Transverse colon (tissue), 4 donors: ENCODE measurements around the gene MADD.

ENCODE experiments used
- POLR2A ChIP-seq: fragments of 450-650 bp; IDR thresholded peaks from one replicate; pipeline ENCODE4 v1.6.1; 2016; ENCODE audit warnings: antibody characterized with exemption, mild to moderate bottlenecking, moderate library complexity
- POLR2AphosphoS5 ChIP-seq, 3 donors: sonication (generic); formaldehyde crosslinking; IDR thresholded peaks; one replicate each; pipeline ENCODE4 v1.6.1; 2016; ENCODE audit warnings: antibody characterized with exemption in 3 of 3
- TF ChIP-seq, protein P1 (sequence below), 5 experiments: fragments of 200-600 bp in 3 of 5; fragments of 450-650 bp in 2 of 5; sonication (generic) in 3 of 5; IDR thresholded peaks; 1 replicate in 2 of 5; 2 replicates in 3 of 5; pipeline ENCODE4 v1.5.1; 2016 to 2017; ENCODE audit warnings: antibody characterized with exemption in 5 of 5, inconsistent platforms in 3 of 5, mild to moderate bottlenecking in 2 of 5, moderate library complexity in 1 of 5

DNA sequence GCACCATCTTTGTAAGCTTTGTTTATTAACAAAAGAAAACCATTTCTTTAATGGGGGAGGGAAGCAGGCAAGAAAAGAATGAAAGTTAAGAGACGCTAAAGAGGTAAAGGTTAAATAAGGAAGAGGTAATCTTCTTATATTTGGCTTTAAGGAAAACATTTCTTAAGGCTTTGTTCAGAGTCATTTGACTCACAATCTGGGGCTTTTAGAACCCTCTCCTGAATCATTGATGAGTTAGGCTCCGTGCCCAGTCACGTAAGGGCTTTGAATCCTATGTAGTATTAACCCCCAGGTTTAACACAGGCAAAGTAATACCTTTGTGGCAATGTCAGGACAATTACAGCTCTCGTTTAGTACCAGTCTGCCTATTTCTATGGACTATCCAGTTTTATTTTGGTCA lies 26.1 kb downstream of the MADD start:
- TF ChIP-seq, protein P1, sequence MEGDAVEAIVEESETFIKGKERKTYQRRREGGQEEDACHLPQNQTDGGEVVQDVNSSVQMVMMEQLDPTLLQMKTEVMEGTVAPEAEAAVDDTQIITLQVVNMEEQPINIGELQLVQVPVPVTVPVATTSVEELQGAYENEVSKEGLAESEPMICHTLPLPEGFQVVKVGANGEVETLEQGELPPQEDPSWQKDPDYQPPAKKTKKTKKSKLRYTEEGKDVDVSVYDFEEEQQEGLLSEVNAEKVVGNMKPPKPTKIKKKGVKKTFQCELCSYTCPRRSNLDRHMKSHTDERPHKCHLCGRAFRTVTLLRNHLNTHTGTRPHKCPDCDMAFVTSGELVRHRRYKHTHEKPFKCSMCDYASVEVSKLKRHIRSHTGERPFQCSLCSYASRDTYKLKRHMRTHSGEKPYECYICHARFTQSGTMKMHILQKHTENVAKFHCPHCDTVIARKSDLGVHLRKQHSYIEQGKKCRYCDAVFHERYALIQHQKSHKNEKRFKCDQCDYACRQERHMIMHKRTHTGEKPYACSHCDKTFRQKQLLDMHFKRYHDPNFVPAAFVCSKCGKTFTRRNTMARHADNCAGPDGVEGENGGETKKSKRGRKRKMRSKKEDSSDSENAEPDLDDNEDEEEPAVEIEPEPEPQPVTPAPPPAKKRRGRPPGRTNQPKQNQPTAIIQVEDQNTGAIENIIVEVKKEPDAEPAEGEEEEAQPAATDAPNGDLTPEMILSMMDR (IDR thresholded peaks at IDR 0.05) = no peak
- TF ChIP-seq POLR2A (no peak), POLR2AphosphoS5 (IDR thresholded peaks at IDR 0.05) (no peak)
